OCI-LY7 (cell line): ENCODE measurements around the gene CYP26A1. TPM values are rescaled to one million over a fixed set of nuclear protein-coding genes. Genes with fewer than 3 reads are reported as not detected.

Experiments
- BruUV-seq: library from RNA; stranded (reverse); fragments of 400-500 nt; replicated peaks from 2 replicates; lab custom pipeline; 2021; lab: Mats Ljungman, UMichigan
- CTCF ChIA-PET: fragments of 300-600 bp; sonication (Branson Sonifier 250); formaldehyde crosslinking; loops from one replicate; lab custom pipeline; 2022; ENCODE audit warnings: antibody characterized with exemption; ENCODE audit not compliant: unreplicated experiment; lab: Charles Lee
- POLR2A ChIA-PET: fragments of 300-600 bp; sonication (Branson Sonifier 250); formaldehyde crosslinking; loops from one replicate; lab custom pipeline; 2022; ENCODE audit warnings: antibody characterized with exemption; lab: Charles Lee
- DNase-seq: peaks from one replicate; pipeline ENCODE4 v3.0.0-alpha.2; 2015; ENCODE audit warnings: low spot score
- H2AFZ ChIP-seq: fragments of 200-600 bp; sonication (generic), shearing (Covaris generic); 2 replicates; pipeline ENCODE4 v1.6.1; 2014; ENCODE audit warnings: mild to moderate bottlenecking, antibody characterized with exemption, low read length, moderate library complexity
- H3K27ac ChIP-seq: fragments of 200-600 bp; sonication (generic); 2 replicates; pipeline ENCODE4 v1.5.1; 2014; ENCODE audit warnings: mixed run types, low read depth, mild to moderate bottlenecking, moderate library complexity, low read length, inconsistent platforms; ENCODE audit not compliant: poor library complexity, severe bottlenecking
- H3K36me3 ChIP-seq: fragments of 200-600 bp; sonication (generic); 2 replicates; pipeline ENCODE4 v1.6.1; 2014; ENCODE audit warnings: mild to moderate bottlenecking, antibody characterized with exemption, low read length, moderate library complexity, mixed read lengths; ENCODE audit not compliant: insufficient read depth
- H3K4me1 ChIP-seq: fragments of 200-600 bp; sonication (generic); 2 replicates; pipeline ENCODE4 v1.5.1; 2014; ENCODE audit warnings: mild to moderate bottlenecking, low read length; ENCODE audit not compliant: insufficient read depth, poor library complexity, severe bottlenecking
- H3K4me2 ChIP-seq: fragments of 200-600 bp; sonication (generic); 2 replicates; pipeline ENCODE4 v1.6.1; 2014; ENCODE audit warnings: mild to moderate bottlenecking, low read length
- H3K4me3 ChIP-seq: fragments of 200-600 bp; sonication (generic); 2 replicates; pipeline ENCODE4 v1.5.1; 2014; ENCODE audit warnings: mild to moderate bottlenecking, low read depth, low read length; ENCODE audit not compliant: poor library complexity, severe bottlenecking
- H3K79me2 ChIP-seq: fragments of 200-600 bp; sonication (generic); 2 replicates; pipeline ENCODE4 v1.6.1; 2016; ENCODE audit warnings: low read depth, mild to moderate bottlenecking, low read length, moderate library complexity, mixed read lengths; ENCODE audit not compliant: insufficient read depth
- H3K9me2 ChIP-seq: fragments of 200-600 bp; sonication (generic); 2 replicates; pipeline ENCODE4 v1.6.1; 2016; ENCODE audit warnings: mild to moderate bottlenecking, low read length, mixed read lengths; ENCODE audit not compliant: insufficient read depth
- H3K9me3 ChIP-seq: fragments of 200-600 bp; sonication (generic); 2 replicates; pipeline ENCODE4 v1.6.1; 2014; ENCODE audit warnings: mild to moderate bottlenecking, mixed run types, low read length, mixed read lengths
- H4K20me1 ChIP-seq: fragments of 200-600 bp; sonication (generic); 2 replicates; pipeline ENCODE4 v1.6.1; 2014; ENCODE audit warnings: mild to moderate bottlenecking, antibody characterized with exemption, low read length, moderate library complexity, mixed read lengths; ENCODE audit not compliant: insufficient read depth
- EZH2phosphoT487 ChIP-seq: fragments of 200-600 bp; sonication (generic); IDR thresholded peaks from 2 replicates; pipeline ENCODE4 v1.6.1; 2018; ENCODE audit warnings: low read depth, borderline replicate concordance, mild to moderate bottlenecking, mixed run types, antibody characterized with exemption, low read length, moderate library complexity, mixed read lengths
- intact Hi-C: fragments of 100-400 bp; cut with micrococcal nuclease; formaldehyde crosslinking; loops from one replicate; pipeline ENCODE4 v1.10.0; 2022; ENCODE audit not compliant: unreplicated experiment
- total RNA-seq, 2 experiments: library from RNA; depleted of rRNA in 1 of 2; stranded (reverse); fragments of >200 nt in 1 of 2; shearing (Covaris generic) in 1 of 2; gene quantifications; 2 replicates each; pipeline ENCODE4 v1.2.3, GENCODE V29; 2014 to 2022
- TF ChIP-seq, protein P1 (sequence below): fragments of 200-600 bp; sonication (generic); conservative IDR thresholded peaks from 2 replicates; pipeline ENCODE4 v1.5.1; 2014; ENCODE audit warnings: mild to moderate bottlenecking, antibody characterized with exemption, low read length, moderate library complexity, mixed read lengths

Gene CYP26A1
- total RNA-seq, 2 experiments from 2014 or later, result not detected

DNA sequence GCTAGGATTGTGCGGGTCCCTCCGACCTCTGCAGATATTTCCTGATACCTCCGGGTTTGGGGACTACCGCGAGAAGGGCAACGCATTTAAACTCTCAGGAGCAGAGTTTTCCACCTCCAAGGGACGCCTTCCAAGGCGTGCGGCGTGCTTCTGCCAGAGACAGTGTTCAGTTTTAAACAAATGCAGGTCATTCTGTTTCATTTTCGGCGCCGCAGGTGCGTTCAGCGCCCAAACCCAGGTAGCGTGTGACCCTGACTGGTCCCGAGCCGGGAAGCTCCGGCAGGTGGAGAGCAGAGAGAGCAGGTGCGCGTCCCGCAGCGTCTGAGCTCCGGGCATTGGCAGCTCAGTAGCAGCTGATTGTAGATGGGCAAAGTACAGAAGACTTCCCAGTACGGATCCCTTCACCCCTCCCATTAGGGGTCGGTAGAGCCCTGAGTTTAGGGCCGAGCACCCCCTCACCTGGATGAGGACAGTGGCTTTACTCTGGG, 1.4 kb upstream of the CYP26A1 start:
- no peaks in the 10 kb centered on the region for H4K20me1 ChIP-seq
- H3K4me3 ChIP-seq, result no peak overlapping the region
- H3K36me3 ChIP-seq, result no peaks in the 10 kb centered on the region
- H3K9me3 ChIP-seq, result no peaks in the 10 kb centered on the region
- ChIA-PET POLR2A (no interaction called here), CTCF (interaction anchor here (0.6 kb wide), 1 partner anchor 44 kb away, joined by 3 read pairs; no protein-coding TSS in a partner anchor)
- H3K4me2 ChIP-seq, result no peak overlapping the region
- H2AFZ ChIP-seq, result no peak overlapping the region
- no peaks in the 10 kb centered on the region for H3K79me2 ChIP-seq
- TF ChIP-seq, protein P1, sequence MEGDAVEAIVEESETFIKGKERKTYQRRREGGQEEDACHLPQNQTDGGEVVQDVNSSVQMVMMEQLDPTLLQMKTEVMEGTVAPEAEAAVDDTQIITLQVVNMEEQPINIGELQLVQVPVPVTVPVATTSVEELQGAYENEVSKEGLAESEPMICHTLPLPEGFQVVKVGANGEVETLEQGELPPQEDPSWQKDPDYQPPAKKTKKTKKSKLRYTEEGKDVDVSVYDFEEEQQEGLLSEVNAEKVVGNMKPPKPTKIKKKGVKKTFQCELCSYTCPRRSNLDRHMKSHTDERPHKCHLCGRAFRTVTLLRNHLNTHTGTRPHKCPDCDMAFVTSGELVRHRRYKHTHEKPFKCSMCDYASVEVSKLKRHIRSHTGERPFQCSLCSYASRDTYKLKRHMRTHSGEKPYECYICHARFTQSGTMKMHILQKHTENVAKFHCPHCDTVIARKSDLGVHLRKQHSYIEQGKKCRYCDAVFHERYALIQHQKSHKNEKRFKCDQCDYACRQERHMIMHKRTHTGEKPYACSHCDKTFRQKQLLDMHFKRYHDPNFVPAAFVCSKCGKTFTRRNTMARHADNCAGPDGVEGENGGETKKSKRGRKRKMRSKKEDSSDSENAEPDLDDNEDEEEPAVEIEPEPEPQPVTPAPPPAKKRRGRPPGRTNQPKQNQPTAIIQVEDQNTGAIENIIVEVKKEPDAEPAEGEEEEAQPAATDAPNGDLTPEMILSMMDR, result no peak
- TF ChIP-seq EZH2phosphoT487, result no peak
- no peak overlapping the region for H3K27ac ChIP-seq
- no peaks in the 10 kb centered on the region for H3K9me2 ChIP-seq
- intact Hi-C loops, result no loop called here
- no peaks in the 10 kb centered on the region for H3K4me1 ChIP-seq
- no TSS peak for BruUV-seq
- no peak for DNase-seq

DNA sequence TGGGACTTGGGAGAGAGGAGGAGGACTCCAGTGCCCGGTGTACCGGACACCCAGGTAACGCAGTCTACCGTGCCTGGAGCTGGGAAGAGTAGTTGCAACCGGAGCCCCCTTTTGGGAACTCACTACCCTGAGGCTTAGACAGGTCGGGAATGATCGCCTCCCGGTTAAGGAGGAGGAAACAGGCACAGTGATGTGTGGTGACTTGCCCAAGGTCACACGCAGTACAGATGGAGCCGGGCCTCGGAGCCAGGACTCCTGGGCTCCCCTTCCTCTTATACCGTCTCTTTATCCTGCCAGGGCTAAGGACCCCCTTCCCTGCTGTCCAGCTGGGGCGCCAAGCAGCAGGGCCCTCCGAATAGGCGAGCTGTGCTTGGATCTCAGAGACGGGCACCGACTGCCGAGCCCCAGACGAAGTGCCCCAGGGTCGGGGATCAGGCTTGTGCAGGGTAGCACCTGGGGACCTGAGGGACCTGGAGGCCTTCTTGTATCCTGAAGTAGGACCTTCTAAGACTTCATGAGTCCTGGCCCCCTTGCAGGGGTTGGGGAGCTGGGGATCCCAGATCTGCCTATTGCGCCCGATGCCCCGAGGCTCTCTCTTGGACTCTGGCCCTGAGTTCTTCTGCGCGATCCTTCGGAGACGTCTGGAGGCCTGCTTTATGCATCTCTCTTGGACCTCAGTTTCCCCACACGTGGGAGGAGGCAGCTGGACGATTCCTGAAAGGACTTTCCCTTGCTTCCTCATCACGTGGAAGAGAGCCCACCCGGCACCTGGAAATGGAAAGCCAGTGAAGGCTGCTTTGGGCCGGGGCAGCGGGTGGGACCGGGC, 767 bp upstream of the CYP26A1 start:
- no peak overlapping the region for H3K4me3 ChIP-seq

More for the DNA sequence above, 767 bp upstream of the CYP26A1 start:
- H3K9me3 ChIP-seq, result no peaks in the 10 kb centered on the region
- no peak for TF ChIP-seq EZH2phosphoT487
- TF ChIP-seq, protein P1, result no peak
- ChIA-PET POLR2A (no interaction called here), CTCF (interaction anchor here (0.6 kb wide), 1 partner anchor 43 kb away, joined by 3 read pairs; no protein-coding TSS in a partner anchor)
- H4K20me1 ChIP-seq, result no peaks in the 10 kb centered on the region
- H3K9me2 ChIP-seq, result no peaks in the 10 kb centered on the region
- no peak overlapping the region for H2AFZ ChIP-seq
- H3K79me2 ChIP-seq, result no peaks in the 10 kb centered on the region
- no peak overlapping the region for H3K27ac ChIP-seq
- H3K4me1 ChIP-seq, result no peaks in the 10 kb centered on the region
- H3K4me2 ChIP-seq, result no peak overlapping the region
- H3K36me3 ChIP-seq, result no peaks in the 10 kb centered on the region
- DNase-seq, result no peak
- intact Hi-C loops, result no loop called here
- no TSS peak for BruUV-seq
